Tibial nerve (tissue), 4 donors: ENCODE measurements around the gene PHF14.

ENCODE experiments used
- CTCF ChIP-seq, 5 experiments: fragments of 200-600 bp in 3 of 5; fragments of 450-650 bp in 2 of 5; sonication (generic) in 3 of 5; IDR thresholded peaks; one replicate each; pipeline ENCODE4 v1.5.1; 2016 to 2019; ENCODE audit warnings: antibody characterized with exemption in 5 of 5, mild to moderate bottlenecking in 3 of 5, moderate library complexity in 2 of 5
- EP300 ChIP-seq, 2 donors: sonication (generic); formaldehyde crosslinking; IDR thresholded peaks; one replicate each; pipeline ENCODE4 v1.6.1; 2017; ENCODE audit warnings: antibody characterized with exemption in 2 of 2, mild to moderate bottlenecking in 1 of 2
- POLR2A ChIP-seq, 2 donors: fragments of 450-650 bp; IDR thresholded peaks; one replicate each; pipeline ENCODE4 v1.6.1; 2017; ENCODE audit warnings: antibody characterized with exemption in 2 of 2, mild to moderate bottlenecking in 2 of 2, moderate library complexity in 2 of 2

DNA sequence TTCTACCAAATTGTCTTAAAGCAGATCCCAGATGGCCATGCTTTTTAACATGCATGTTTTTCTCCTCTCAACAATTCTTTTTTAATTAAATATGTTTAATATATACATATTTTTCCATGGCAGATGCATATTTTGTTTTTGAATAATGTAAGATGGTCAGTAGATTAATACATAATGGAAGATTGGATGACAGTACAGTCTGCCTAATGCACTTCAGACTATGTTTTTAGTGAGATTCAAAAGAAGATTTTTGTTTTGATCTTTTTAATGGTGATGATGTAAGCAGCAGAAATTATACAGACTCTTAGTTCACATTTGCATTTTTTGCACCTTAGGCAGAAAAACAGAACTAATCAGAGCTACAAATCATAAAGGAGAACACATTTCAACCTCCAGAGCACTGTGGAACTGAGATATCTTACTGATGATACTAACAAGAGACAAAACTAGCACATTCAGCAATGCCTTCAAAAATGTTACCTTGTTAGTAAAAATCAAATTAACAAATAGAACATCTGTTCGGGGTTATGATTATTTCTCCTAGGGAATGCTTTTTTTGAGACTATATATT is 203.4 kb downstream of the PHF14 start:
- no peak for TF ChIP-seq CTCF (IDR thresholded peaks at IDR 0.05)
- TF ChIP-seq POLR2A (IDR thresholded peaks at IDR 0.05) = no peak
- no peak for TF ChIP-seq EP300 (IDR thresholded peaks at IDR 0.05)
